Progenitor cell of endocrine pancreas (in vitro differentiated cells): ENCODE results near the gene PPP1R37. TPM values are rescaled to one million over a fixed set of nuclear protein-coding genes. Genes with fewer than 3 reads are reported as not detected.
A peak's percentile ranks its signal among the peaks of the same experiment; 100 is the strongest.

Source experiments
- DNase-seq: peaks from one replicate; pipeline ENCODE4 v3.0.0; 2021; ENCODE audit warnings: low spot score; ENCODE audit not compliant: unreplicated experiment
- H3K27ac Mint-ChIP-seq: 2 replicates; pipeline ENCODE4 v1.8.0; 2021; ENCODE audit warnings: mild to moderate bottlenecking, moderate library complexity, mixed read lengths
- H3K27me3 Mint-ChIP-seq: 2 replicates; pipeline ENCODE4 v1.8.0; 2021; ENCODE audit warnings: mixed read lengths
- H3K36me3 Mint-ChIP-seq: 2 replicates; pipeline ENCODE4 v1.8.0; 2022; ENCODE audit warnings: mixed read lengths; ENCODE audit not compliant: insufficient read depth
- H3K4me1 Mint-ChIP-seq: 2 replicates; pipeline ENCODE4 v1.8.0; 2021; ENCODE audit warnings: low read depth, mixed read lengths
- H3K4me3 Mint-ChIP-seq: 2 replicates; pipeline ENCODE4 v1.8.0; 2021; ENCODE audit warnings: low read depth, mild to moderate bottlenecking, moderate library complexity, mixed read lengths
- H3K9me3 Mint-ChIP-seq: 2 replicates; pipeline ENCODE4 v1.8.0; 2021; ENCODE audit warnings: low read depth, mixed read lengths
- total RNA-seq: library from RNA; stranded (reverse); gene quantifications from 2 replicates; pipeline ENCODE4 v1.2.1, GENCODE V29; 2021
- TF ChIP-seq, protein P1 (sequence below): fragments of 200-600 bp; sonication (generic); IDR thresholded peaks from one replicate; pipeline ENCODE4 v1.5.0; 2021; ENCODE audit warnings: antibody characterized with exemption, mild to moderate bottlenecking; ENCODE audit not compliant: unreplicated experiment

PPP1R37 gene
- total RNA-seq, 1 donor from 2014 or later: 45.8 TPM

DNA sequence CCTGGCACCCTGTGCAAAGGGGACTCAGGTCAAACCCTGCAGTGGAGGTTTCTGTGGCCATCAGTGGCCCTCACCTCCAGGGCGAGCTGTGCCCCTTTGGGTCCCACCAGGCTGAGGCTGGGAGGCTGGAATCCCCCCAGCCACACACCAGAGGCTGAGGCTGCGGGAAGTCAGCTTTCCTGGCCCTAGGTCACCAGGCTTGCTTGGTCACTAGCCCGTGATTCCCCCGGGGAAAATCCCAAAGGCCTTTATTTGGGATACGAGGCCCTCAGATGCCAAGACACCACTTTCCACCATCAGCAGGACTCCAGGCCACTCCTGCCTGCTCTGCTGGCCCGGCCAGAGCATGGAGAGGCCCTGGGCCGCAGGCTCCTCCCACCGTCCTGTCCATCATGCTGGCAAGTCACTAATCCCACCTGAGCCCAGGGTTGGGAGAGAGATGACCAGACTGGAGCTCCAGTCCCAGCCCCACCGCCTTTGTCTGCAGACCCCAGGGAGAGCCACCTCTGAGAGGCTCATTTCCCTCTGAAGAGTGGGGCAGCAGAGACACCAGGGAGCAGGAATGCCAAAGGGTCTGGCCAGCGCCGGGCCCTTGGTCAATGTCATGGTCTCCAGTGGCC, 63.1 kb downstream of the PPP1R37 start:
- Mint-ChIP-seq H3K4me3 (no peak overlapping the region), H3K27ac (peak overlapping the region; percentile 69), H3K36me3 (peaks cover 1% of the 10 kb centered on the region), H3K9me3 (no peaks in the 10 kb centered on the region), H3K27me3 (peaks cover 50% of the 10 kb centered on the region), H3K4me1 (peaks cover 11% of the 10 kb centered on the region)
- DNase-seq: no peak
- TF ChIP-seq, protein P1, sequence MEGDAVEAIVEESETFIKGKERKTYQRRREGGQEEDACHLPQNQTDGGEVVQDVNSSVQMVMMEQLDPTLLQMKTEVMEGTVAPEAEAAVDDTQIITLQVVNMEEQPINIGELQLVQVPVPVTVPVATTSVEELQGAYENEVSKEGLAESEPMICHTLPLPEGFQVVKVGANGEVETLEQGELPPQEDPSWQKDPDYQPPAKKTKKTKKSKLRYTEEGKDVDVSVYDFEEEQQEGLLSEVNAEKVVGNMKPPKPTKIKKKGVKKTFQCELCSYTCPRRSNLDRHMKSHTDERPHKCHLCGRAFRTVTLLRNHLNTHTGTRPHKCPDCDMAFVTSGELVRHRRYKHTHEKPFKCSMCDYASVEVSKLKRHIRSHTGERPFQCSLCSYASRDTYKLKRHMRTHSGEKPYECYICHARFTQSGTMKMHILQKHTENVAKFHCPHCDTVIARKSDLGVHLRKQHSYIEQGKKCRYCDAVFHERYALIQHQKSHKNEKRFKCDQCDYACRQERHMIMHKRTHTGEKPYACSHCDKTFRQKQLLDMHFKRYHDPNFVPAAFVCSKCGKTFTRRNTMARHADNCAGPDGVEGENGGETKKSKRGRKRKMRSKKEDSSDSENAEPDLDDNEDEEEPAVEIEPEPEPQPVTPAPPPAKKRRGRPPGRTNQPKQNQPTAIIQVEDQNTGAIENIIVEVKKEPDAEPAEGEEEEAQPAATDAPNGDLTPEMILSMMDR: no peak

DNA sequence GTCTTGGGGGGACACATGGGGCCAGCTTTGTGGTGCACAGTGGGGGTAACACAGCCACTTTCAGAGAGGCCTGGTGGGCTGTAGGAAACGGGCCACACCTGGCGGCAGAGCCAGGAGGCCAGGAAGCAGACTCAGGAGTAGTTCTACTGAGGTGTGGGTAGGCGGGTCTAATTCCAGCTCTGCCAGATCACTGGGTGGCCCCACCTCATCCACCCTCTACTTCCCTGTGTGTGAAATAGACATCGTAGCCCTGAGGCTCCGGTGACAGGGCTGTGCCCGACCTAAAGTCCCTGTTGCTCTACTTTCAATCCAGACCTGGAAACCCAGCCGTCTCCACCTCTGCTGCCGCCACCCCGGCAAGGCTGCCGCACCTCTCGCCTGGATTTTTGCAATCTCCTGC, 63.8 kb downstream of the PPP1R37 start:
- TF ChIP-seq, protein P1: no peak
- no peaks in the 10 kb centered on the region for H3K9me3 Mint-ChIP-seq
- no peak for DNase-seq
- no peak overlapping the region for H3K4me3 Mint-ChIP-seq
- H3K36me3 Mint-ChIP-seq: peaks cover 1% of the 10 kb centered on the region
- H3K27me3 Mint-ChIP-seq: peaks cover 43% of the 10 kb centered on the region
- H3K4me1 Mint-ChIP-seq: peaks cover 14% of the 10 kb centered on the region
- no peak overlapping the region for H3K27ac Mint-ChIP-seq

DNA sequence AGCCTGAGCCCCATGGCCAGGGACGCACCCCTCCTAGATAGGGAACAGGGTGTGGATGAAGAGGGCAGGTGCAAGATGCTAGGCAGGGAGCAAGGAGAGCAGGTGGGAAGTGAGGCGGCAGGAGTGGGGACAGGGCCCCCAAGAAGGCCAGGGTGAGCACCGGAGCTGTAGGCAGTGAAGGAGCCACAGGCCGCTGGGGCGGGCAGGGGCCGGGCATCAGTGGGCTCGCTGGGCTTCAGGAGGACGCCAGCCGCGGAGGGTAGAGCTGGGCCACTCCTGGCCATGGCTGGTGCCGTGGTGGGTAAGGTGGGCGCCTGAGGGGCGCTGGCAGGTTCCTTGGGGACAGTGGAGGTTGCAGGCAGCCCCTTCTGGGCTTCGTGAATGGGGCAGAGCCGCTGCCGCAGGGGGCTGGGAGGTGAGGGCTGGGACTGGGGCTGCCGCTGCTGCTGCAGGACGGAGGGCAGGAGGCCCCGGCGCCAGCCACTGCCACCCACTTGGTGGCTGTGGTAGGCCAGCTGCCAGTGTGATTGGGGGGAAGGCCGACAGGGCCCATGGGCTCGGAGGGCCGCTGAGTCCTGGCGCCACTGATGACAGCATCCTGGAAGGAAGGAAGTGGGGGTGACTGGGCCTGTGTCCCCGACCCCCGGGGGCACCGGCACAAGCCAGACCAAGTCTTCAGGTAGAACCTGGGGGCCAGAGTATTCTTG, 65.7 kb downstream of the PPP1R37 start:
- H3K9me3 Mint-ChIP-seq: no peaks in the 10 kb centered on the region
- peaks cover 37% of the 10 kb centered on the region for H3K27me3 Mint-ChIP-seq
- H3K27ac Mint-ChIP-seq: no peak overlapping the region
- TF ChIP-seq, protein P1: no peak
- H3K4me3 Mint-ChIP-seq: no peak overlapping the region
- H3K4me1 Mint-ChIP-seq: peaks cover 14% of the 10 kb centered on the region
- DNase-seq: no peak
- no peaks in the 10 kb centered on the region for H3K36me3 Mint-ChIP-seq

DNA sequence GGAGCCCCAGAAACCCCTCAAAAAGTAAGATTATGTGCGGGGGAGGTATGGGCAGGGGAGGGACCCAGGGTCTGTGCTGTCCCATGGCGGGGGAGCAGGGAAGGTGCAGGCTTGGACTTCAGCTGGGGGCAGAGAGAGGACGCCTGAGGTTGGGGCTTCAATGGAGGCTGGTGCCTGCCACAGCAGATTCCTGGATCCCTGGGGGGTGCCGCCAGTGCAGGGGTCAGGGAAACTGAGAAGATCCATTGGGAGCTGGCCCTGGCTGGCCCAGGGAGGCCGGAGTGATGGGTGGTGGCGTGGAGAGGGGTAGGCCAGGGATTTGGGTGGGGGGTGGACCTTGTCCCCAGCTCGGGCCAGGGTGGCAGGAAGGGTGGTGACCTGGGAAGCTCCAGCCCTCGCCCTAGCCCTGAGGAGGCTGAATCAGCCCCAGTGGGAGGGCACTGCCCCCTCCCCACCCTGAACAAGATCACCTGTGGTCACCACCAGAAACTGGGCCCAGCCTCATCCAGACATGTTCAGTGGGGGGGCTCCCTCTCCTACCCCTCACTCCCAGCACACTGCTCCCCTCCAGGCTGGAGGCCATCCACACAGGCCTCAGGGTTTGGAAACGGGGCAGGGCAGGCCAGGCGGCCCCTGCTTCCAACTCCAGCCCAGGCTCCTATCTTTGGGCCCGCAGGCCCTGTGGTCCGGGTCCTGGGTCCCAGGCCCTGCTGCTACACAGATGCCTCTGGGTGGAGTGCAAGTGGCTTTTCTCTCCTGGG, 66.4 kb downstream of the PPP1R37 start:
- Mint-ChIP-seq H3K4me3 (no peak overlapping the region), H3K4me1 (peaks cover 9% of the 10 kb centered on the region), H3K27ac (no peak overlapping the region), H3K36me3 (no peaks in the 10 kb centered on the region), H3K27me3 (peaks cover 29% of the 10 kb centered on the region), H3K9me3 (no peaks in the 10 kb centered on the region)
- no peak for DNase-seq
- TF ChIP-seq, protein P1: no peak

DNA sequence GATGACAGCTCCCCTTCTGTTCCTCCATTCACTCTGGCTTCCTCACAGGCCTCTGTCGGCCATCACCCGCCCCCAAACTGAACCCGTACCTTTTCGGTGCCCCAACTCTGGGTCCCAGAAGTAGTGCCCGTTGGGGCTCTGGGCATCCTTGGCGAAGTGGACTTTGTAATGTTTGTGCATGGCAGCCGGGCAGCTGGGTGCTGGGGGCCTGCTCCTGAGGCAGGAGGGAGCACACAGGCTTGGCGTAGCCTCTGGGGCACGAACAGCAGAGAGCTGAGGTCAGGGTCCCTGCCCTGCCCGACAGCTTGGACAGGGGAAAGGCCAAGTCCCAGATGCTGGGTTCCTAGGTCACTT, 67.0 kb downstream of the PPP1R37 start:
- peaks cover 9% of the 10 kb centered on the region for H3K4me1 Mint-ChIP-seq
- no peaks in the 10 kb centered on the region for H3K36me3 Mint-ChIP-seq
- H3K27ac Mint-ChIP-seq: no peak overlapping the region
- no peak overlapping the region for H3K4me3 Mint-ChIP-seq
- no peak for DNase-seq
- TF ChIP-seq, protein P1: no peak
- H3K9me3 Mint-ChIP-seq: no peaks in the 10 kb centered on the region
- peaks cover 28% of the 10 kb centered on the region for H3K27me3 Mint-ChIP-seq
